Measurements from ENCODE around the gene WBP1L. TPM values are rescaled to one million over a fixed set of nuclear protein-coding genes. Genes with fewer than 3 reads are reported as not detected.
"Not testable (repeated sequence)": the region's sequence is repeated elsewhere in the genome, so short reads cannot be mapped to it uniquely, and the experiment has no call there.

WBP1L gene
- total RNA-seq, 1 donor from 2014 or later: 15.5 TPM

DNA sequence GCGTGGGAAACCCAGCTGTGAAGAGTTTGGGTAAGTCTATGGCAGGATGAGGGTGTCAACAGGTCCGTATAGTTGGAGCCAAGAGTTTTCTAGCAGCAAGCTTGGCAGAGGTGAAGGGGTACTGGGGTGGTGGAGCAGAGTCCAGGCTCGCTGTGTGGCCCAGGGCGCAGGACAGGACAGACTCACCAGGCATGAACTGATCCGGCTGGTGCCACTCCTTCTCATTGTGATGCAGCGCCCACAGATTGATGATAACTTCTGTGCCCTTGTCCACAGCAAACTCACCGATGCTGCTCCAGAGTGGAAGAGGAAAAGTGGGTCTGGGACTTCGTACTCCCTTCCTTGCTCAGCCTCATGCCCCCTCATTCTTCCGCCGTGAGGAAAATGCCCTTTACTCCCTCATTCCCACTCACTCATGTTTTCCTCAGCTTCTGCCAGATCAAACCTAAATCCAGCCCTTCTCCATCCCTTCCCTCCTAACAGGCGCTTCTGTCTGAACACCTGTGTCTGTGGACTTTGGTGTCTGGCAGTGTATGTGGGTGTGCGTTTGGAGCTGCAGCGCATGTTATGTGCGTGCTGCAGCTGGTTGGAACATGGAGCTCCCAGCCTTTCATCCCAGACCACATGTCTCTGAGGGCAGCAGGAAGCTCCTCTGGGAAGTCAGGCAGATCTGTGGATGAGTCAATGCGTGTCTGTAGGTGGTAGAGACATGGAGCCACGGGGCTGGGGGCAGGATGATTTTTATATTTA lies 87.7 kb downstream of the WBP1L start:
- DNase-seq (ENCODE audit: low spot score in 2 of 2) (no peak), FAIRE-seq (no peak)

DNA sequence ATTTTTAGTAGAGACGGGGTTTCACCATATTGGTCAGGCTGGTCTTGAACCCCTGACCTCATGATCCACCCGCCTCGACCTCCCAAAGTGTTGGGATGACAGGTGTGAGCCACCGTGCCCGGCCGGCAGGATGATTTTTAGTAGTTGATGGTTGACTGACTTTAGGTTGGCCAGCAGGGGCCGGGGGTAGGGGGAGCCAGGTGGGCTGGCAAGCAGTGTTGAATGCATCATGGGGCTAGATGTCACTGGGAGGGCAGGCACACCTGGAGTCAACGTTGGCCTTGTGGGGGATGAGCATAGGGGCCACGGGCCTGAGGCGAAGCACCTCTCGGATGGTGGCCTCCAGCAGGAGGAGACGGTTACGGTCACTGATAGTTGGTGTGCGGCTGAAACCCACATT lies 88.5 kb downstream of the WBP1L start:
- FAIRE-seq (no peak), DNase-seq (ENCODE audit: low spot score in 2 of 2) (no peak)

DNA sequence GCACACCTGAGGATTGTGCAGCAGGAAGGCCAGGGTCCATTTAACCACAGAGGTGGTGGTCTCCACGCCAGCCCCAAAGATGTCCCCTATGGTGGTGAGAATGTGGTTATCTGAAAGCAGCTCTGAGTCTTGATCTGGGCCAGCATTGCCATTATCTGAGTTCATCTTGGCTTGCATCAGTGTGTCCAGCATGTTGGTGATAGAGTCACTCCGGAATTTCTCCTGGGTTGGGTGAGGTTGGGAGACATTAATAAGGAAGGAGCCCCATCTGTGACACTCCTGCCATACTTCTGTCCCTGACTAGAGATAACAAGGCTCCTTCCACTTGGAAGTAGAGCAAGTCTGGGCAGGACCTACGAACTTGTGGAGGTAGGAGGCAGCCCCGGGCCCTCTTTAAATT lies 89.2 kb downstream of the WBP1L start:
- FAIRE-seq (no peak), DNase-seq (ENCODE audit: low spot score in 2 of 2) (no peak)

DNA sequence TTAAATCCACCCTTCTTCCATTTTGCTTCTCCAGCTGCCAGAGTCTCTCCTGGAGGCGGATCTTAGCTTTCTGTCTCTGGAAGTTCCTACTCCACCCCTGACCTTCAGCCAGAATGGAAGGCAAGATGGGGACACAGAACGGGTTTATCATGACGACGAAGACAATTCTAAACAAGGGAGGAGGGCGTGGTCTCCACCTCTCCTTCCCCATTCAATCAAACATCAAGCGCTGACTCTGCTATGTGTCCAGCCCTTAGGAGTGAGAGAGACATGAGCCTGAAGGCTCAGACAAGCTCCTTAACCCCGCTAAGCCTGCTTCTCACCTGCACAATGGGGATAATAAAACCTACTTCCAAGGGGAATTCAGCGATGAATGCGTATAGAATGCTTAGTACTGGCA lies 90.4 kb downstream of the WBP1L start:
- no peak for FAIRE-seq
- DNase-seq (ENCODE audit: low spot score in 2 of 2): no peak

DNA sequence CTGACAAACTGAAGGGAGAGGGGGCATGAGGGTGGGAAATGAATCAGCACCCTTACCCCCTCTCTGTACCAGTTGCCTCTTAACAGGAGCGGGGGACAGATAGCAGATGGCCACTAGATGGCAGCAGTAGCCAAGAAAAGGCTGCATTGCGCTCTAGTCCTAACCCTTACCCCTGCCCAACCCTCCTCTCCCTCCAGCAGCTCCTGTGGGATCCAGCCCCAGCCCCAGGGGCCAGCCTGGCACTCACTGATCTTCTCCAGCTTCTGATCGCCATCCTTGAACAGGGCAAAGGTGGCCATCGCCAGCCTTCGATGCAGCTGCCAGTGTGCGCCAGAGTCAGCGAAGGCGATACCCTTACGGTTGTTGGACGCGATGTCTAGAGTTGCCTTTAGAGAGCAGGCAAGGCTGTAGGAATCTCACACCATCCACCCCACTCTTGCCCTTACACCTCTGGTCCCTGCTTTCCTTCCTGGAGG lies 91.3 kb downstream of the WBP1L start:
- FAIRE-seq: no peak
- peak; percentile 51 to 80 for DNase-seq (ENCODE audit: low spot score in 2 of 2)

DNA sequence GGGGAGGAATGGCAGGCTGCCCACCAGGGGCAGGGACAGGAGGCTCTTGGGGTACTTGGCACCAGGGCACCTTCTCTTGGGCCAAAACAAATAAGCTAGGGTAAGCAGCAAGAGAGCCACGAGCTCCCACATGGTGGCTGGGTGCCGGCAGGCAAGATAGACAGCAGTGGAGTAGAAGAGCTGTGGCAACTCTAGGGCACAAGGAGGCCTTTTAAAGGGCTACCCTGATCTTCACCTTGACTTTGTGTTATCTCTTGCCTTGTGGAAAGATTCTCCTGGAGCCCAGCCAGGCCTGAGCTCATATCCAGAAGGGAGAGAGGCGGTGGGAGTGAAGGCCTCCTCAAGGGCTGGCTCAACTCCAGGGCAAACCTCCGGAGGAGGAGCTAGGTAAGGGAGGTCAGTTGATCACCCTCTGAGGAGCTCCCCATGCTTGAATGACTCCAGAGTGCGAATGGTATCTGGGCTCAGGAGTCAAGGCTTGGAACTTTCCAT lies 93.5 kb downstream of the WBP1L start, which contains the start of gene CYP17A1:
TSS of gene CYP17A1 (minus strand) at position 184 of the 492 bp plus-strand sequence. CDS start at position 132, 52 bp downstream.
- no peak for FAIRE-seq

DNA sequence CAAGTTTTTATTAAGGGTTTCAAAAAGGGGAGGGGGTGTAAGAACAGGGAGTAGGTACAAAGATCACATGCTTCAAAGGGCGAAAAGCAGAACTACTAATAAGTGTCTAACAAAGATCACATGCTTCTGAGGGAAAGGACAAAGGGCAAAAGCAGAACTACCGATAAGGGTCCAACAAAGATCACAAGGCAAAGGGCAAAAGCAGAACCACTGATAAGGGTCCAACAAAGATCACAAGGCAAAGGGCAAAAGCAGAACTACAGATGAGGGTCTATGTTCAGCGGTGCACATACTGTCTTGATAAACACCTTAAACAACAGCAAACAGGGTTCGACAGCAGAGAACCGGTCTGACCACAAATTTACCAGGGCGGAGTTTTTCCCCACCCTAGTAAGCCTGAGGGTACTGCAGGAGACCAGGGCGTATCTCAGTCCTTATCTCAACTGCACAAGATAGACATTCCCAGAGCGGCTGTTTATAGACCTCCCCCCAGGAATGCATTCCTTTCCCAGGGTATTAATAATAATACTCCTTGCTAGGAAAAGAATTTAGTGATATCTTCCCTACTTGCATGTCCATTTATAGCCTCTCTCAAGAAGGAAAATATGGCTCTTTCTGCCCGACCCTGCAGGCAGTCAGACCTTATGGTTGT lies 94.7 kb downstream of the WBP1L start:
- not testable (repeated sequence) for DNase-seq (ENCODE audit: low spot score in 2 of 2); FAIRE-seq

More for the DNA sequence above, 93.5 kb downstream of the WBP1L start, which contains the start of gene CYP17A1:
- no peak for DNase-seq (ENCODE audit: low spot score in 2 of 2)

DNA sequence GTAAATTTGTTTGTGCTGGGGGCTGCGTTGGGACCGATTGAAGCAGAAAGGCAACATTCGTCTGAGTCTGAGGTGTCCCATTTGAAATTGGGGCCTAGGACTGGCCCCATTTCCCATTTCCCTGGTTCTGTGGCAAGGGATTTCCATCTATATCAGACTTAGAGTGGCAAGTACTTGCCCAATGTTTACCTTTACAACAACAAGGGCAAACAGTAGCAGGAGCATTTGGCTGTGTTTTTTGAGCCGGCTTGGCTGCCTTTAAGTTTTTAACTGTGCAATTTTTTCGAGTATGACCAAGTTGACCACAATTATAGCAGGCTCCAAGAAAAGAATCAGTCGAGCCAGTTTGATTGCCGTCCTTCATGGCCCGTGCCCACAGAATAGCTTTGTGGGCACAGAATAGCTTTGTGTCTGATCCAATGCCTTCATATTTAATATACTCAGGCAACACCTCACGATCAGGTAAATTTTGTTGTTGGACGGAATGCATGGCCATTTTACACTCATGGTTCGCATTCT lies 98.1 kb downstream of the WBP1L start:
- FAIRE-seq: no peak
- no peak for DNase-seq (ENCODE audit: low spot score in 2 of 2)

DNA sequence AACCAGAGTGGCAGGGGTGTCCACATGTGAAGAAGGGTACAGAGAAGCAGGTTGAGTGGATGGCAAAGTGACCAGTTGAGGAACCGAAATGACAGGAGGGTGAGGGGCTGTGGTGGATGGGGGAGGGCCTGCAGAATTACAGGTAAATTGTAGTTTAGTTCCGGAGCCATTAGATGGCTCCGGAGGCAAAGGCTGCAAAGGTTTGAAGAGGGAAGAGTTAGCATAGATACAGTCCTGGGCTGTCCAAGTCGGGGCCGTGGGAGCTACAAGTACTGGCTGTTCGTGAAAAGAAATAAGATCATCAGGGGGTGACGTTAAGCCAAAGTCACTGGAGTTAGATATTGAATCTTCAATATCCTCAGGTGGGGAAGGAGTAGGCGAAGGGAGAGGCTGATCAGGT lies 99.4 kb downstream of the WBP1L start:
- FAIRE-seq; DNase-seq (ENCODE audit: low spot score in 2 of 2): not testable (repeated sequence)

DNA sequence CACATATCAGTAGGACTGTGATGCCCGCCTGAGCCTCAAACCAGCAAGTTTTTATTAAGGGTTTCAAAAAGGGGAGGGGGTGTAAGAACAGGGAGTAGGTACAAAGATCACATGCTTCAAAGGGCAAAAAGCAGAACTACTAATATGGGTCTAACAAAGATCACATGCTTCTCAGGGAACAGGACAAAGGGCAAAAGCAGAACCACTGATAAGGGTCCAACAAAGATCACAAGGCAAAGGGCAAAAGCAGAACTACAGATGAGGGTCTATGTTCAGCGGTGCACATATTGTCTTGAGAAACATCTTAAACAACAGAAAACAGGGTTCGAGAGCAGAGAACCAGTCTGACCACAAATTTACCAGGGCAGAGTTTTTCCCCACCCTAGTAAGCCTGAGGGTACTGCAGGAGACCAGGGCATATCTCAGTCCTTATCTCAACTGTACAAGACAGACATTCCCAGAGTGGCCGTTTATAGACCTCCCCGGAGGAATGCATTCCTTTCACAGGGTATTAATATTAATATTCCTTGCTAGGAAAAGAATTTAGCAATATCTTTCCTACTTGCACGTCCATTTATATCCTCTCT lies 100.5 kb downstream of the WBP1L start:
- not testable (repeated sequence) for DNase-seq (ENCODE audit: low spot score in 2 of 2); FAIRE-seq

DNA sequence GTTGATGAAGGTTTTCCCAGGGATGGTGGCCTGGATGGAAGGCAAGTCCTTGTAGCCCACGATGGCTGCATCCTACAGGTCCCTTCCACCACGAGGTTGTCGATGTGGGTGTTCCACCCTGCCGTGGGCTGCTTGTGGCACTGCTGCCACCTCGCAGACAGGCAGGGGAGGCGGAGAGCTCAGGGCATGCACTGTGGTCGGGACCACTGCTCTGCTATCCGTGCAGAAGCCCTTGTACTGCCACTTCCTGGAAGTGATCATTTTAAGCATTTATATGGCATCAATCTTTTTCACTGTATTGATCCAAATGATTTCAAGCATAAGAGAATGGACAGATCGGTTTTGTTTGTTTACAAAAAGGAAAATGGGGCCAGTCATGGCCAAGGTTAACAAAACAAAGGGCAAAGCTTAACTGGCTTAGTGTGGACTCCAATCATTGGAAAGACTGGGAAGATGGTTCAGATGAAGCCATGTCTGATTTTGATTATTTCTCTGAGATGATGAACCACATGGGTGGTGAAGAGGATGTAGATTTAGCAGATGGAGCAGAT lies 101.7 kb downstream of the WBP1L start:
- FAIRE-seq: no peak

DNA sequence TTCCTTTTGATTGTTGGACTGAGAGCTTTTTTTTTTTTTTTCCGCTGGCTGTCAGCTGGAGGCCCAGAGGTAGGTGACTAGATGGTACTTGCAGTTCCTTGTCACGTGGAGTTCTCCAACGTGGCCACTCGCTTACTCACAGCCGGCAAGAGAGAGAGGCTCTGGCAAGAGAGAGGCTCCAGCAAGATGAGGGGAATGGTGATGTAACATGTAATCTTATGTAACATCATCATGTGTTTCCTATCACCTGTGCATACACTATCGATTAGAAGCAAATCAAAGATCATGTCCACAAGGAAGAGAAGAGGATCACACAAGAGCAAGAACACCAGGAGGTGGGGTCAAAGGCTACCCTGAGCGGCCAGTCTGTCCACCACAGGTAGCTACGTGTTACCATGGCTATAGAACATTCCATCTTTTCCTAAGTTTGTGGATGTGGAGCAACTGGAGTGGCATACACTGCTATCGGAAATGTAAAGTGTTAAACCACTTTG lies 106.3 kb downstream of the WBP1L start:
- no peak for FAIRE-seq
- DNase-seq (ENCODE audit: low spot score in 2 of 2): no peak

More for the DNA sequence above, 101.7 kb downstream of the WBP1L start:
- DNase-seq (ENCODE audit: low spot score in 2 of 2): no peak

DNA sequence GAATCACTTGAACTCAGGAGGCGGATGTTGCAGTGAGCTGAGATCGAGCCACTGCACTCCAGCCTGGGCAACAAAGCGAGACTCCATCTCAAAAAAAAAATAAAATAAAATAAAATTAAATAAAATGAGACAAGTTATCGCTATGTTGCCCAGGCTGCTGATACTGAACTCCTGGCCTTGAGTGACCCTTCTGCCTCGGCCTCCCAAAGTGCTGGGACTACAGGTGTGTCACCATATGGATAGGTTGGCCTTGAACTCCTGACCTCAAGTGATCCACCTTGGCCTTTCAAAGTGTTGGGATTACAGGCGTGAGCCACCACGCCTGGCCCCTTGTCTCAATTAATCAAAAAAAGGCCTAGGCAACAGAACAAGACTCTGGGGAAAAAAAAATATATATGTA lies 109.5 kb downstream of the WBP1L start:
- not testable (repeated sequence) for DNase-seq (ENCODE audit: low spot score in 2 of 2); FAIRE-seq

DNA sequence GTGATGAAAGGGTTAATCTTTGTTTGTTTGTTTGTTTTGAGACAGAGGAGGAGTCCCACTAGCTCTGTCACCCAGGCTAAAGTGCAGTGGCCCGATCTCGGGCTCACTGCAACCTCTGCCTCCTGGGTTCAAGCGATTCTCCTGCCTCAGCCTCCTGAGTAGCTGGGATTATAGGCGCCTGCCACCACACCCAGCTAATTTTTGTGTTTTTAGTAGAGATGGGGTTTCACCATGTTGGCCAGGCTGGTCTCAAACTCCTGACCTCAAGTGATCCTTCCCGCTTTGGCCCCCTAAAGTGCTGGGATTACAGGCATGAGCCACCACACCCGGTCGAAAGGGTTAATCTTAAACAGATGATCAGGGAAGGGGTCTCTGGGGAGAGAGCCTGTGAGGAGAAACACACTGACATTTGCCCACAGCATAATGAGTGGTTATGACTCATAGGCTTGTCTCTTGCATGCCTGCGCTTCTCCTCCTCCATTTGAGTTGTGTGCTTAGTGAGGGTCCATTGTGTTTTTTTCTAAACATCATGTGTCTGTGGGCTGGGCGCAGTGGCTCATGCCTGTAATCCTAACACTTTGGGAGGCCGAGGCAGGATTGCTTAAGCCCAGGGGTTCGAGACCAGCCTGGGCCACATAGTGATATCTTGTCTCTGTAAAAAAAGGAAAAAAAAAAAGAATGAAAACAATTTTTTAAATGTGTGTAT lies 112.1 kb downstream of the WBP1L start:
- not testable (repeated sequence) for FAIRE-seq; DNase-seq (ENCODE audit: low spot score in 2 of 2)

DNA sequence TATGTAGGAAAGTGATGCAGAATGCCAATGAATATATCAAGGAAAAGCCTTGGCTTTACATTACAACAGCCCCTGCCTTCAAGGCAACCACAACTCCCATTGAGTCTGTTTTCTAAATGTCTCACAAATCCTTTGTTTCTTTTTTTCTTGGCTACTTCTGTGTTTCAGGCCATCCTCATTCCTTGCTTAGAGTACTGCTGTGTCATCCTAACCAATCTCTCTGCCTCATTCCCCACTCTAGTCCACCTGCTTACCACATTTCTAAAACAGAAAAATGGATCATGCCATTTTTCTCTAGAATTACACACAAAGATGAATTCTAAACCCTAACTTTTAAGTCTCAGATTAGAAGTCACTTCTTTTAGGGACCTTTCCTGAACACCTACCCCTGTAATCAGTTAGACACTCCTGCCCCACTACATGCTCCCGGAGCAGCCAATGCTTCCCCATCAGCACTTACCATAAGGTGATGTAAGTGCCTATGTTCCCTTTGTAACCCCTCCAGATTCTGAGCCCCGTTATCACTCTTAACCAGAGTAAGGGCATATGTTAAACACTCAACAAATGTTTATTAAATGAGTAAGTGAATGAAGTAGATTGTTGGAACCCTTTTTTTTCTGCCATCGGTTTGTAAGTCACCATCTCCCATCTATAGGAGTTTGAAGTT lies 113.1 kb downstream of the WBP1L start:
- no peak for FAIRE-seq

DNA sequence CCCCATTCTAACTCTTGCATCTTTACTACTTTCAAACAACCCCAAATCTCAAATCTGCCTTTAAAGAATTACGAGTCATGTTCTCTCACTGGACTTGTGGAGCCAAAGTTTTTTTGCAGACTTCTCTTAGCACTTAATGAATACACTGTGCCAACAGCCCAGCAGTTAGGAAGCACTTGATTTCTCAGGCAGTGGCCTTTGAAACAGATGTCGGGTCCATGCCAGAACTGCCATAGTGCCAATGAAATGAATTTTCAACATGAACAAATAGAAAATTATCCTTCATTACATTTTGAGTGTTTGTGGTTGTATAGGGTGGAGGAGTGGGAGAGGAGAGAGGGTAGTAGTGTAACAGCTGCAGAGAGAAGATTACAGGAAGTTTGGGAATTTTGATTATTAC lies 116.2 kb downstream of the WBP1L start:
- FAIRE-seq (no peak), DNase-seq (ENCODE audit: low spot score in 2 of 2) (no peak)

More for the DNA sequence above, 113.1 kb downstream of the WBP1L start:
- no peak for DNase-seq (ENCODE audit: low spot score in 2 of 2)

DNA sequence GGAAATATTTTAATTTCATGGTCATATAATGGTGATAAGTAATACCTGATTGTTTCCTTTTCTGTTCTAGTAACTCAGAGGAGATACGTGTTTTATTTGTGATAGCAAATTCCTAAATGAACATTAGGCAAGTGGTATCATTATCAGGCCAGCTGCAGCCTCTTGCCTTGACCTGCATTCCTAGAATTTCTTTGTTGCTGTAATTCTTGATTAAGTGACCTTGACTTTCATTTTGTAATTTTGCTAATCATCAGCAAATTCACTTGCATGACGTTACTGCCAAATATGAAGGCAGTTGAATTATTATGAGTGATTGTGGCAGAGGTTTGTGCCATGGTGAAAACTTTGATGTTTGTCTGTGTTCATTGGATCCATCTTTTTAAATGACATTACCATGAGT lies 119.9 kb downstream of the WBP1L start:
- DNase-seq (ENCODE audit: low spot score in 2 of 2): no peak
- no peak for FAIRE-seq

DNA sequence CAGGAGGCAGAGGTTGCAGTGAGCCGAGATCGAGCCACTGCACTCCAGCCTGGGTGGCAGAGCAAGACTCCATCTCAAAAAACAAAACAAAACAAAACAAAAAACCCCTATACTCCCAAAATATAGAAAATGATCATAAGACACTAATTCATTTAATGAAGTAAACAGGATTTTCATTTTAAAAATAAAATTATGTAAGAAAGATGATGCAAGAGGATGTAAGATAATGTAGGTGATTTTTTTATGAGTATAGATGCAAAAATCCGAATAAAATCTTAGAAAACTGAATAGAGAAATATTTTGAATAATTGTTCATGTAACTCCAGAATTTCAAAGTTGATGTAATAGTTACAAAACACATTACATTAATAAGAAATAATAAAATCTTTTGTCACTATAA lies 121.9 kb downstream of the WBP1L start:
- FAIRE-seq (peak; percentile 82), DNase-seq (ENCODE audit: low spot score in 2 of 2) (no peak)

Data from frontal cortex (tissue), 4 donors.